NOMO-1 treated with dmso at 0.1 percent for 144 hours (cell line): ENCODE measurements around the gene DNER.
"Not testable (repeated sequence)": the region's sequence is repeated elsewhere in the genome, so short reads cannot be mapped to it uniquely, and the experiment has no call there.

Experiments
- DNase-seq: peaks from one replicate; lab custom pipeline; 2025; ENCODE audit not compliant: unreplicated experiment; lab: John Stamatoyannopoulos, UW

DNER gene

GRCh38 chr2:229408356-229408755 lies 306.0 kb downstream of the DNER start:
- DNase-seq = peak; percentile 71

- no peak for DNase-seq
Measured at GRCh38 chr2:229407170-229407569, 307.2 kb downstream of the DNER start.

- DNase-seq = no peak
Measured at GRCh38 chr2:229405796-229406195, 308.6 kb downstream of the DNER start.

- DNase-seq = no peak
Measured at GRCh38 chr2:229403296-229403695, 311.1 kb downstream of the DNER start.

GRCh38 chr2:229401171-229401865 lies 313.0 kb downstream of the DNER start:
- DNase-seq = no peak

GRCh38 chr2:229393926-229394325 lies 320.4 kb downstream of the DNER start:
- no peak for DNase-seq

- no peak for DNase-seq
Measured at GRCh38 chr2:229392196-229392595, 322.2 kb downstream of the DNER start.

- DNase-seq = no peak
Measured at GRCh38 chr2:229388731-229389130, 325.6 kb downstream of the DNER start.

GRCh38 chr2:229387866-229388265 lies 326.5 kb downstream of the DNER start:
- DNase-seq = no peak

- no peak for DNase-seq
Measured at GRCh38 chr2:229380101-229380625, 334.2 kb downstream of the DNER start.

- no peak for DNase-seq
Measured at GRCh38 chr2:229378386-229378785, 336.0 kb downstream of the DNER start.

- no peak for DNase-seq
Measured at GRCh38 chr2:229376866-229377265, 337.5 kb downstream of the DNER start.

- DNase-seq = no peak
Measured at GRCh38 chr2:229375251-229375650, 339.1 kb downstream of the DNER start.

GRCh38 chr2:229373311-229373710 lies 341.0 kb downstream of the DNER start:
- not testable (repeated sequence) for DNase-seq

GRCh38 chr2:229372207-229372606 lies 342.1 kb downstream of the DNER start:
- DNase-seq = no peak

- DNase-seq = no peak
Measured at GRCh38 chr2:229371086-229371485, 343.3 kb downstream of the DNER start.

- DNase-seq = no peak
Measured at GRCh38 chr2:229370509-229370908, 343.8 kb downstream of the DNER start.

GRCh38 chr2:229363185-229363814 lies 351.1 kb downstream of the DNER start:
- DNase-seq = no peak

GRCh38 chr2:229350883-229351282 lies 363.5 kb downstream of the DNER start:
- DNase-seq = no peak

GRCh38 chr2:229350117-229350805 lies 364.1 kb downstream of the DNER start:
- no peak for DNase-seq

GRCh38 chr2:229348128-229348527 lies 366.2 kb downstream of the DNER start:
- no peak for DNase-seq
